BLaER1 treated with 17β-estradiol and CSF1 and Interleukin-3, amounts not matched to agents 10 nM and 100 nM (cell line): ENCODE results near the gene RAB30.

ENCODE experiments used
- H3K27ac ChIP-seq, 11 experiments: shearing (Covaris generic); formaldehyde crosslinking; 2 replicates each; pipeline ENCODE4 v1.8.1; 2022
- H3K27me3 ChIP-seq, 11 experiments: shearing (Covaris generic); formaldehyde crosslinking; 2 replicates each; pipeline ENCODE4 v1.8.1; 2022
- H3K36me3 ChIP-seq, 11 experiments: shearing (Covaris generic); formaldehyde crosslinking; 2 replicates each; pipeline ENCODE4 v1.8.1; 2022
- H3K4me1 ChIP-seq, 10 experiments: shearing (Covaris generic); formaldehyde crosslinking; 2 replicates each; pipeline ENCODE4 v1.8.1; 2022
- H3K4me2 ChIP-seq, 11 experiments: shearing (Covaris generic); formaldehyde crosslinking; 2 replicates each; pipeline ENCODE4 v1.8.1; 2022
- H3K4me3 ChIP-seq, 10 experiments: shearing (Covaris generic); formaldehyde crosslinking; 2 replicates each; pipeline ENCODE4 v1.8.1; 2022
- H3K9ac ChIP-seq, 11 experiments: shearing (Covaris generic); formaldehyde crosslinking; 2 replicates each; pipeline ENCODE4 v1.8.1; 2022
- H3K9me3 ChIP-seq, 11 experiments: shearing (Covaris generic); formaldehyde crosslinking; replicated peaks in 1 of 11; 2 replicates each; pipeline ENCODE4 v1.8.1; 2022
- H4K20me1 ChIP-seq, 11 experiments: shearing (Covaris generic); formaldehyde crosslinking; 2 replicates each; pipeline ENCODE4 v1.8.1; 2022
- Cebpa-rat ChIP-seq, 11 experiments: shearing (Covaris generic); IDR thresholded peaks; 2 replicates each; pipeline ENCODE4 v1.8.1; 2022

The RAB30 gene

GRCh38 chr11:83073258-83073657 is 1.6 kb upstream of the RAB30 start:
- Histone ChIP-seq H3K9me3 (no peaks in the 10 kb centered on the region), H3K4me3 (peak overlapping the region; percentile 73 to 96 (median 80)), H3K27me3 (peaks cover 27 to 34% (median 33%) of the 10 kb centered on the region in 11 experiments), H3K36me3 (peaks cover 20 to 55% (median 37%) of the 10 kb centered on the region in 11 experiments), H3K4me2 (peak overlapping the region; percentile 79 to 99 (median 95)), H3K4me1 (peaks cover 22 to 45% (median 28%) of the 10 kb centered on the region in 10 experiments), H3K27ac (peak overlapping the region in 6 of 11 experiments; percentile 94 to 99 (median 97); a peak in 5 of 22 replicates), H3K9ac (peak overlapping the region; percentile 92 to 99 (median 96); a peak in 15 of 22 replicates), H4K20me1 (peaks cover 0 to 14% (median 0%) of the 10 kb centered on the region in 11 experiments; a peak in 7 of 22 replicates)
- TF ChIP-seq Cebpa-rat (IDR thresholded peaks at IDR 0.05): no peak

- H4K20me1 ChIP-seq: peaks cover 0 to 14% (median 0%) of the 10 kb centered on the region in 11 experiments; a peak in 7 of 22 replicates
- H3K9me3 ChIP-seq: no peaks in the 10 kb centered on the region
- no peak for TF ChIP-seq Cebpa-rat (IDR thresholded peaks at IDR 0.05)
- peak overlapping the region; percentile 73 to 96 (median 80) for H3K4me3 ChIP-seq
- peak overlapping the region; percentile 92 to 99 (median 97) for H3K27ac ChIP-seq
- peaks cover 27 to 35% (median 33%) of the 10 kb centered on the region in 11 experiments for H3K27me3 ChIP-seq
- H3K9ac ChIP-seq: peak overlapping the region; percentile 92 to 99 (median 96)
- peak overlapping the region; percentile 79 to 99 (median 95) for H3K4me2 ChIP-seq
- H3K36me3 ChIP-seq: peaks cover 20 to 48% (median 35%) of the 10 kb centered on the region in 11 experiments; a peak in 21 of 22 replicates
- peaks cover 22 to 45% (median 28%) of the 10 kb centered on the region in 10 experiments for H3K4me1 ChIP-seq
Measured at GRCh38 chr11:83072350-83073242, 899 bp upstream of the RAB30 start.

- peaks cover 27 to 35% (median 33%) of the 10 kb centered on the region in 11 experiments for H3K27me3 ChIP-seq
- H3K9me3 ChIP-seq: no peaks in the 10 kb centered on the region
- H3K36me3 ChIP-seq: peaks cover 14 to 32% (median 20%) of the 10 kb centered on the region in 11 experiments; a peak in 19 of 22 replicates
- H3K4me2 ChIP-seq: peak overlapping the region; percentile 90 to 98 (median 93)
- TF ChIP-seq Cebpa-rat (IDR thresholded peaks at IDR 0.05): no peak
- peaks cover 0 to 14% (median 0%) of the 10 kb centered on the region in 11 experiments; a peak in 5 of 22 replicates for H4K20me1 ChIP-seq
- peak overlapping the region; percentile 73 to 96 (median 80) for H3K4me3 ChIP-seq
- H3K4me1 ChIP-seq: peaks cover 22 to 48% (median 28%) of the 10 kb centered on the region in 10 experiments
- H3K9ac ChIP-seq: peak overlapping the region; percentile 76 to 99 (median 96)
- peak overlapping the region in 8 of 11 experiments; percentile 25 to 99 (median 95); a peak in 12 of 22 replicates for H3K27ac ChIP-seq
Measured at GRCh38 chr11:83070731-83071566, 748 bp downstream of the RAB30 start.

GRCh38 chr11:83070044-83070701 is 1.5 kb downstream of the RAB30 start:
- H3K27me3 ChIP-seq: peaks cover 27 to 35% (median 33%) of the 10 kb centered on the region in 11 experiments
- peak overlapping the region; percentile 73 to 96 (median 80); a peak in 17 of 20 replicates for H3K4me3 ChIP-seq
- peaks cover 0 to 14% (median 0%) of the 10 kb centered on the region in 11 experiments; a peak in 5 of 22 replicates for H4K20me1 ChIP-seq
- H3K4me1 ChIP-seq: peaks cover 22 to 50% (median 28%) of the 10 kb centered on the region in 10 experiments
- no peak for TF ChIP-seq Cebpa-rat (IDR thresholded peaks at IDR 0.05)
- H3K27ac ChIP-seq: no peak overlapping the region
- peak overlapping the region; percentile 90 to 98 (median 93) for H3K4me2 ChIP-seq
- peaks cover 11 to 25% (median 17%) of the 10 kb centered on the region in 11 experiments; a peak in 18 of 22 replicates for H3K36me3 ChIP-seq
- no peaks in the 10 kb centered on the region for H3K9me3 ChIP-seq
- peak overlapping the region in 6 of 11 experiments; percentile 76 to 99 (median 96); a peak in 11 of 22 replicates for H3K9ac ChIP-seq

- Histone ChIP-seq H3K4me1 (peaks cover 22 to 49% (median 28%) of the 10 kb centered on the region in 10 experiments), H3K36me3 (peaks cover 4 to 18% (median 11%) of the 10 kb centered on the region in 11 experiments; a peak in 18 of 22 replicates), H3K4me3 (no peak overlapping the region), H3K9me3 (no peaks in the 10 kb centered on the region), H3K4me2 (no peak overlapping the region; a peak in 2 of 22 replicates), H3K9ac (no peak overlapping the region), H4K20me1 (peaks cover 0 to 14% (median 0%) of the 10 kb centered on the region in 11 experiments; a peak in 5 of 22 replicates), H3K27me3 (peaks cover 27 to 35% (median 33%) of the 10 kb centered on the region in 11 experiments), H3K27ac (no peak overlapping the region)
- no peak for TF ChIP-seq Cebpa-rat (IDR thresholded peaks at IDR 0.05)
Measured at GRCh38 chr11:83069441-83070043, 2.2 kb downstream of the RAB30 start.

GRCh38 chr11:83068568-83068967 is 3.1 kb downstream of the RAB30 start:
- no peak for TF ChIP-seq Cebpa-rat (IDR thresholded peaks at IDR 0.05)

GRCh38 chr11:83064011-83064410 is 7.7 kb downstream of the RAB30 start:
- Histone ChIP-seq H3K9ac (no peak overlapping the region), H3K36me3 (no peaks in the 10 kb centered on the region; a peak in 1 of 22 replicates), H3K4me2 (peak overlapping the region; percentile 52 to 93 (median 84); a peak in 15 of 22 replicates), H3K27ac (peak overlapping the region in 5 of 11 experiments; percentile 27 to 74 (median 70); a peak in 5 of 22 replicates), H3K4me1 (peaks cover 25 to 52% (median 32%) of the 10 kb centered on the region in 10 experiments), H3K9me3 (peaks cover 0 to 12% (median 6%) of the 10 kb centered on the region in 11 experiments; a peak in 9 of 22 replicates), H3K4me3 (no peak overlapping the region), H3K27me3 (peaks cover 2 to 9% (median 8%) of the 10 kb centered on the region in 11 experiments), H4K20me1 (no peaks in the 10 kb centered on the region; a peak in 1 of 22 replicates)
- no peak for TF ChIP-seq Cebpa-rat (IDR thresholded peaks at IDR 0.05)

More at GRCh38 chr11:83068568-83068967, 3.1 kb downstream of the RAB30 start:
- no peak overlapping the region for H3K4me3 ChIP-seq
- H3K9ac ChIP-seq: no peak overlapping the region
- no peaks in the 10 kb centered on the region for H3K9me3 ChIP-seq
- H3K4me2 ChIP-seq: no peak overlapping the region
- peaks cover 27 to 35% (median 33%) of the 10 kb centered on the region in 11 experiments for H3K27me3 ChIP-seq
- peaks cover 0 to 14% (median 0%) of the 10 kb centered on the region in 11 experiments; a peak in 4 of 22 replicates for H4K20me1 ChIP-seq
- no peak overlapping the region for H3K27ac ChIP-seq
- peaks cover 19 to 45% (median 32%) of the 10 kb centered on the region in 10 experiments for H3K4me1 ChIP-seq
- peaks cover 0 to 9% (median 2%) of the 10 kb centered on the region in 11 experiments; a peak in 11 of 22 replicates for H3K36me3 ChIP-seq
